ENCODE measurements around the gene SCYGR1. TPM values are rescaled to one million over a fixed set of nuclear protein-coding genes. Genes with fewer than 3 reads are reported as not detected.
"Not testable (repeated sequence)": the region's sequence is repeated elsewhere in the genome, so short reads cannot be mapped to it uniquely, and the experiment has no call there.

Gene SCYGR1
- total RNA-seq, 2 experiments from 2014 or later = not detected

DNA sequence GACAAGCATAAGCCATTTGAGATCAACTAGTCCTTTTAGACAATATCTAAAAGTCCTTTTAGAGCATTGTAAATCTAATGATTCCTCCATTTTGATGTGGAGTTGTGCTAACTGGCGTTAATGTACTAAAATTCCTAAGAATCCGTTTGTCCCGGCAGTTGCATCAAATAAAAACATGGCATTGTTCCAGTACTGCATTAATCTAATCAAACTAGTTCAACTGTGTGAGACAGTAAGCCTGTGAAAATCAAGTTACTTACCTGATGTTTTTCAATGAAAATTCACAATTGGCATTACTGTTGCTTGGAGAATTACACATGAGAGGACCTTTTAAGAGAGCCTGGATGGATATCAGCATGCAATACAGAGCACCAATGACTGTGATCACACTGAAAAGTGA, 21.9 kb downstream of the SCYGR1 start:
- ChIA-PET POLR2A (no interaction called here), CTCF (no interaction called here)
- no peaks in the 10 kb centered on the region for H3K36me3 ChIP-seq (ENCODE audit: insufficient read depth, low read length)
- no peaks in the 10 kb centered on the region for H3K9me3 Mint-ChIP-seq
- peaks cover 3% of the 10 kb centered on the region for H3K36me3 Mint-ChIP-seq (ENCODE audit: low read depth)
- no peaks in the 10 kb centered on the region for H3K4me1 Mint-ChIP-seq (ENCODE audit: low read depth)
- TF ChIP-seq, protein P1, sequence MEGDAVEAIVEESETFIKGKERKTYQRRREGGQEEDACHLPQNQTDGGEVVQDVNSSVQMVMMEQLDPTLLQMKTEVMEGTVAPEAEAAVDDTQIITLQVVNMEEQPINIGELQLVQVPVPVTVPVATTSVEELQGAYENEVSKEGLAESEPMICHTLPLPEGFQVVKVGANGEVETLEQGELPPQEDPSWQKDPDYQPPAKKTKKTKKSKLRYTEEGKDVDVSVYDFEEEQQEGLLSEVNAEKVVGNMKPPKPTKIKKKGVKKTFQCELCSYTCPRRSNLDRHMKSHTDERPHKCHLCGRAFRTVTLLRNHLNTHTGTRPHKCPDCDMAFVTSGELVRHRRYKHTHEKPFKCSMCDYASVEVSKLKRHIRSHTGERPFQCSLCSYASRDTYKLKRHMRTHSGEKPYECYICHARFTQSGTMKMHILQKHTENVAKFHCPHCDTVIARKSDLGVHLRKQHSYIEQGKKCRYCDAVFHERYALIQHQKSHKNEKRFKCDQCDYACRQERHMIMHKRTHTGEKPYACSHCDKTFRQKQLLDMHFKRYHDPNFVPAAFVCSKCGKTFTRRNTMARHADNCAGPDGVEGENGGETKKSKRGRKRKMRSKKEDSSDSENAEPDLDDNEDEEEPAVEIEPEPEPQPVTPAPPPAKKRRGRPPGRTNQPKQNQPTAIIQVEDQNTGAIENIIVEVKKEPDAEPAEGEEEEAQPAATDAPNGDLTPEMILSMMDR (IDR thresholded peaks at IDR 0.05) = no peak
- no peaks in the 10 kb centered on the region for H3K9me3 ChIP-seq (ENCODE audit: control insufficient read depth in 1 of 2, insufficient read depth in 1 of 2, low read length in 2 of 2)
- H3K4me3 Mint-ChIP-seq = no peak overlapping the region
- no peak overlapping the region for H3K4me3 ChIP-seq (ENCODE audit: low read length)
- no peak overlapping the region for H3K27ac Mint-ChIP-seq
- DNase-seq = no peak
- H3K27me3 ChIP-seq (ENCODE audit: control insufficient read depth in 1 of 2, insufficient read depth in 2 of 2, low read length in 2 of 2) = no peaks in the 10 kb centered on the region
- no peak for ATAC-seq (ENCODE audit: poor library complexity)
- H3K4me1 ChIP-seq (ENCODE audit: insufficient read depth, low read length) = no peaks in the 10 kb centered on the region
- no peak overlapping the region for H3K27ac ChIP-seq (ENCODE audit: low read depth in 1 of 2, low read length in 2 of 2)
- intact Hi-C loops (cut with DNase I, micrococcal nuclease) = loop anchor here (2.0 to 10.0 kb wide), 2 partner anchors 399 to 401 kb away; no protein-coding TSS in a partner anchor
- no peaks in the 10 kb centered on the region for H3K27me3 Mint-ChIP-seq

DNA sequence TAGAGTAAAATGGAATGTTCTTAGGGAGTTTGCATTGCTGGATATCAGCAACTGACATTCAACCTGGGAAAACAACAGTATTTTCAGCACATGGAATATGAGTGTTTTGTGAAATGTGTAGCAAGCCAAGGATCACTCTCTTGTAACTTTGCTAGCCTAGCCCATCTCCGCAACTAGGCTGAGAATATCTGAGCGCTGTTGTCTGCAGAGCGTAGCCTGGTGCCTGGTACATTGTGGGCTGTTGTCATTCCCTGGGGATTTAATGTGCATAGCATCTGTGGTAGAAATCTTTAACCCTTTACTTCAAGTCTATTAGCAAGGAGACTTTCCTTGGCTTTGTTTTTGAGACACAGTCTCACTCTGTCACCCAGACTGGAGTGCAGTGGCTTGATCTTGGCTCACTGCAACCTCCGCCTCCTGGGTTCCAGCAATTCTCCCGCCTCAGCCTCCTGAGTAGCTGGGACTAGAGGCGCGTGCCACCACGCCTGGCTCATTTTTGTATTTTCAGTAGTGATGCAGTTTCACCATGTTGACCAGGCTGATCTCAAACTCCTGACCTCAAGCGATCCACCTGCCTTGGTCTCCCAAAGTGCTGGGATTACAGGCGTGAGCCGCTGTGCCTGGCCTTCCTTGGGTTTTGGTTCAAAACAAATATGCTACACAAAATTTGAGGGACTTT, 23.0 kb downstream of the SCYGR1 start:
- H3K27ac ChIP-seq (ENCODE audit: low read depth in 1 of 2, low read length in 2 of 2); H3K9me3 ChIP-seq (ENCODE audit: control insufficient read depth in 1 of 2, insufficient read depth in 1 of 2, low read length in 2 of 2); H3K4me1 ChIP-seq (ENCODE audit: insufficient read depth, low read length); H3K4me1 Mint-ChIP-seq (ENCODE audit: low read depth); H3K36me3 ChIP-seq (ENCODE audit: insufficient read depth, low read length); ATAC-seq (ENCODE audit: poor library complexity); CTCF ChIA-PET; H3K4me3 Mint-ChIP-seq; H3K4me3 ChIP-seq (ENCODE audit: low read length); H3K36me3 Mint-ChIP-seq (ENCODE audit: low read depth); POLR2A ChIA-PET; H3K27me3 ChIP-seq (ENCODE audit: control insufficient read depth in 1 of 2, insufficient read depth in 2 of 2, low read length in 2 of 2); H3K9me3 Mint-ChIP-seq; H3K27ac Mint-ChIP-seq; H3K27me3 Mint-ChIP-seq; DNase-seq: not testable (repeated sequence)
- intact Hi-C loops (cut with DNase I, micrococcal nuclease) = loop anchor here (2.0 to 10.0 kb wide), 2 partner anchors 400 to 402 kb away; no protein-coding TSS in a partner anchor

DNA sequence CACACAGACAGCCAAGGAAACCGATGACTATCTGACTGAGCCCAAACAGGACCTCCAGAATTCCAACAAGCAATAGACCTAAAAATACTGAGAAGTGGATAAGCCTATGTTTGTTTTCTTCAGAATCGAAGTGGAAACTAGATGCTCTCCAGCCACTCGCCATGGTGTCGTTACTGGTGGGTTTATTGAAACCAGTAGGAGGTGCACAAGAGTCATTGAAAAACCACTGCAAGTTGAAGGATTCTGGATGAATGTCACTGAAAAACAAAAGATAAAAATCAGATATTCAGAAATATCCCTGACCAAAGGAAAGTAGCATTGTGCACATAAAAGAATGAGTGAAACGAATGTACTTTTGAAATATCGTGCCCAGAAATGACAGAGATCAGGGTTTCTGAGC, 24.0 kb downstream of the SCYGR1 start:
- intact Hi-C loops (cut with DNase I, micrococcal nuclease) = loop anchor here (2.0 to 10.0 kb wide), 2 partner anchors 401 to 403 kb away; no protein-coding TSS in a partner anchor
- TF ChIP-seq, protein P1 (IDR thresholded peaks at IDR 0.05) = peak; percentile 21
- H3K4me1 ChIP-seq (ENCODE audit: insufficient read depth, low read length) = no peaks in the 10 kb centered on the region
- no peaks in the 10 kb centered on the region for H3K27me3 ChIP-seq (ENCODE audit: control insufficient read depth in 1 of 2, insufficient read depth in 2 of 2, low read length in 2 of 2)
- ChIA-PET POLR2A (no interaction called here), CTCF (no interaction called here)
- Mint-ChIP-seq H3K27ac (no peak overlapping the region), H3K27me3 (no peaks in the 10 kb centered on the region), H3K36me3 (ENCODE audit: low read depth) (peaks cover 15% of the 10 kb centered on the region), H3K4me1 (ENCODE audit: low read depth) (no peaks in the 10 kb centered on the region), H3K4me3 (no peak overlapping the region), H3K9me3 (no peaks in the 10 kb centered on the region)
- DNase-seq = peak in 4 of 14 experiments; percentile 7 to 37 (median 33)
- peaks cover 10% of the 10 kb centered on the region for H3K36me3 ChIP-seq (ENCODE audit: insufficient read depth, low read length)
- no peak for ATAC-seq (ENCODE audit: poor library complexity)
- H3K4me3 ChIP-seq (ENCODE audit: low read length) = no peak overlapping the region
- no peaks in the 10 kb centered on the region for H3K9me3 ChIP-seq (ENCODE audit: control insufficient read depth in 1 of 2, insufficient read depth in 1 of 2, low read length in 2 of 2)
- no peak overlapping the region for H3K27ac ChIP-seq (ENCODE audit: low read depth in 1 of 2, low read length in 2 of 2)

DNA sequence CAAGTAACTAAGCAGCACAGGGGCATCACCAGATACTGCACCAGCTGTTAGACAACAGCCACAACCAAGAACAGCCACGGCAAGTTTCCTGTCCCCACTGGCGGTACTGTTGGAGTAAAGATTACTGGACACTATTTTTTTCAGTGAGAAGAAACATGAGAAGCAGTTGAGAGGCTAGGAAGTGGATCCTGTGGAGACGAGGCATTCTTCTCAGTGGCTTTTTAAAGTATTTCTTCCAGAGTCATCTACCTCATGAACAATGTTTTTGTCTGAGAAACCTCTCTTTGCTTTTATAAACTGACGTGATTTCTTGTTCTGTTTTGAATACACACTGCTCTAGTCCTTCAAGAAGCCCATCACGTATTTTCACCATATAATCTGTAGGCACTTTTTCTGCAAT, 27.4 kb downstream of the SCYGR1 start:
- H3K27me3 Mint-ChIP-seq = no peaks in the 10 kb centered on the region
- peaks cover 46% of the 10 kb centered on the region for H3K36me3 Mint-ChIP-seq (ENCODE audit: low read depth)
- CTCF ChIA-PET = no interaction called here
- no peak overlapping the region for H3K4me3 ChIP-seq (ENCODE audit: low read length)
- H3K27me3 ChIP-seq (ENCODE audit: control insufficient read depth in 1 of 2, insufficient read depth in 2 of 2, low read length in 2 of 2) = no peaks in the 10 kb centered on the region
- no peak for DNase-seq
- no peaks in the 10 kb centered on the region for H3K9me3 Mint-ChIP-seq
- H3K4me1 Mint-ChIP-seq (ENCODE audit: low read depth) = no peaks in the 10 kb centered on the region
- no peak overlapping the region for H3K27ac Mint-ChIP-seq
- POLR2A ChIA-PET = no interaction called here
- no peaks in the 10 kb centered on the region for H3K4me1 ChIP-seq (ENCODE audit: insufficient read depth, low read length)
- no peak for ATAC-seq (ENCODE audit: poor library complexity)
- intact Hi-C loops (cut with DNase I, micrococcal nuclease) = loop anchor here in 1 of 2 experiments (10.0 kb wide), 1 partner anchor 404 kb away; no protein-coding TSS in a partner anchor
- H3K4me3 Mint-ChIP-seq = no peak overlapping the region
- no peak overlapping the region for H3K27ac ChIP-seq (ENCODE audit: low read depth in 1 of 2, low read length in 2 of 2)
- H3K36me3 ChIP-seq (ENCODE audit: insufficient read depth, low read length) = peaks cover 38% of the 10 kb centered on the region
- H3K9me3 ChIP-seq (ENCODE audit: control insufficient read depth in 1 of 2, insufficient read depth in 1 of 2, low read length in 2 of 2) = no peaks in the 10 kb centered on the region
- TF ChIP-seq, protein P1 (IDR thresholded peaks at IDR 0.05) = no peak

All from CD4-positive, alpha-beta T cell (primary cell).